Activated CD4-positive, alpha-beta T cell treated with anti-CD3 and anti-CD28 coated beads, Interleukin-2, amount 50 U/mL, for 24 hours (primary cell): Measurements from ENCODE around the gene PPFIA1.

ENCODE experiments used
- DNase-seq, 2 donors: peaks; one replicate each; pipeline ENCODE4 v3.0.0-alpha.2; 2020; ENCODE audit warnings: low read depth in 1 of 2, low spot score in 1 of 2

Gene PPFIA1

GRCh38 chr11:70353900-70354568 lies 83.5 kb downstream of the PPFIA1 start:
- DNase-seq = no peak

GRCh38 chr11:70354629-70355028 lies 84.1 kb downstream of the PPFIA1 start:
- DNase-seq = no peak

- no peak for DNase-seq
These were observed 88.3 kb downstream of the PPFIA1 start for GRCh38 chr11:70358753-70359152.

GRCh38 chr11:70359451-70360205 lies 89.1 kb downstream of the PPFIA1 start:
- no peak for DNase-seq

GRCh38 chr11:70360211-70360610 lies 89.7 kb downstream of the PPFIA1 start:
- DNase-seq = no peak

GRCh38 chr11:70364178-70364577 lies 93.7 kb downstream of the PPFIA1 start:
- DNase-seq = no peak

GRCh38 chr11:70364745-70365543 lies 94.5 kb downstream of the PPFIA1 start:
- DNase-seq = peak; percentile 33 to 67

- DNase-seq = no peak
These were observed 95.0 kb downstream of the PPFIA1 start for GRCh38 chr11:70365544-70365927.

GRCh38 chr11:70367071-70367470 lies 96.6 kb downstream of the PPFIA1 start:
- DNase-seq = no peak

GRCh38 chr11:70368961-70369360 lies 98.5 kb downstream of the PPFIA1 start:
- no peak for DNase-seq

GRCh38 chr11:70371241-70371640 lies 100.8 kb downstream of the PPFIA1 start:
- no peak for DNase-seq

GRCh38 chr11:70372076-70372475 lies 101.6 kb downstream of the PPFIA1 start:
- no peak for DNase-seq

GRCh38 chr11:70376621-70377020 lies 106.1 kb downstream of the PPFIA1 start:
- no peak for DNase-seq

GRCh38 chr11:70377645-70378044 lies 107.2 kb downstream of the PPFIA1 start:
- no peak for DNase-seq

GRCh38 chr11:70378506-70379134 lies 108.1 kb downstream of the PPFIA1 start:
- DNase-seq = no peak

- DNase-seq = no peak
These were observed 110.9 kb downstream of the PPFIA1 start for GRCh38 chr11:70381350-70381749.

- no peak for DNase-seq
These were observed 111.7 kb downstream of the PPFIA1 start for GRCh38 chr11:70381872-70382861.

- no peak for DNase-seq
These were observed 113.4 kb downstream of the PPFIA1 start for GRCh38 chr11:70383664-70384565.

GRCh38 chr11:70384566-70385152 lies 114.2 kb downstream of the PPFIA1 start:
- no peak for DNase-seq
